Activated T-helper 2 cell treated with anti-CD3 and anti-CD28 coated beads, Interferon-gamma antibody, Interleukin-2, Interleukin-4, amounts not matched to agents 10 μg/mL and 5 μg/mL and 100 μg/mL, durations not matched to agents 14 hours and 24 hours and 36 hours (primary cell): ENCODE results near the gene DUT. TPM values are rescaled to one million over a fixed set of nuclear protein-coding genes. Genes with fewer than 3 reads are reported as not detected.
"Not testable (repeated sequence)": the region's sequence is repeated elsewhere in the genome, so short reads cannot be mapped to it uniquely, and the experiment has no call there.

Experiments
- DNase-seq: peaks from one replicate; pipeline ENCODE4 v3.0.0; 2021; ENCODE audit warnings: low spot score
- H3K27ac Mint-ChIP-seq: one replicate; pipeline ENCODE4 v1.8.0; 2021; ENCODE audit warnings: mixed read lengths
- H3K27me3 Mint-ChIP-seq: one replicate; pipeline ENCODE4 v1.8.0; 2021; ENCODE audit warnings: low read depth, mixed read lengths
- H3K36me3 Mint-ChIP-seq: one replicate; pipeline ENCODE4 v1.8.0; 2021; ENCODE audit warnings: low read depth, mixed read lengths
- H3K4me1 Mint-ChIP-seq: one replicate; pipeline ENCODE4 v1.8.0; 2021; ENCODE audit warnings: low read depth, mixed read lengths
- H3K4me3 Mint-ChIP-seq: one replicate; pipeline ENCODE4 v1.8.0; 2021; ENCODE audit warnings: low read depth, mild to moderate bottlenecking, moderate library complexity, mixed read lengths
- H3K9me3 Mint-ChIP-seq: one replicate; pipeline ENCODE4 v1.8.0; 2021; ENCODE audit warnings: mixed read lengths
- intact Hi-C: fragments of 100-400 bp; cut with micrococcal nuclease; formaldehyde crosslinking; loops from one replicate; pipeline ENCODE4 v1.15.1; 2023
- total RNA-seq: library from RNA; stranded (reverse); gene quantifications from 2 replicates; pipeline ENCODE4 v1.2.3, GENCODE V29; 2022

The DUT gene
- total RNA-seq, 1 donor from 2014 or later = 204 TPM

GRCh38 chr15:48307586-48307985, 23.6 kb upstream of the DUT start:
- no peak for DNase-seq
- H3K4me1 Mint-ChIP-seq = no peaks in the 10 kb centered on the region
- intact Hi-C loops = no loop called here
- no peaks in the 10 kb centered on the region for H3K36me3 Mint-ChIP-seq
- H3K27ac Mint-ChIP-seq = no peak overlapping the region
- no peaks in the 10 kb centered on the region for H3K9me3 Mint-ChIP-seq
- no peak overlapping the region for H3K4me3 Mint-ChIP-seq
- peaks cover 14% of the 10 kb centered on the region for H3K27me3 Mint-ChIP-seq

DNA sequence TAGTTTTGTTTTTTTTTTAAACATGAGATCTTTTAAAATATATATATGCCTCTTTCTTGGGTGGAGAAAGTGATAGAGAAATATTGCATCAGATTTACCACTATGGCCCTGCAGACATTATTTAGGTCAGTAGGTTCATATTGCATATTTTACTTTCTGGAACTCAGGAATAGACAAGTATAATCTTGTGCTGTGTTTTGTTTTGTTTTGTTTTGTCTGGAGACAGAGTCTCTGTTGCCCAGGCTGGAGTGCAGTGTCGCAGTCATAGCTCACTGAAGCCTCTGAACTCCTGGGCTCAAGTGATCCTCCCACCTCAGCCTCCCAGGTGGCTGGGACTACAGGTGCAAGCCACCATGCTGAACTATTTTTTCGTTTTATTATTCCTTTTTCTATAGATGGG, 21.5 kb upstream of the DUT start:
- no peak for DNase-seq
- no peak overlapping the region for H3K4me3 Mint-ChIP-seq
- intact Hi-C loops = no loop called here
- H3K9me3 Mint-ChIP-seq = no peaks in the 10 kb centered on the region
- peaks cover 13% of the 10 kb centered on the region for H3K27me3 Mint-ChIP-seq
- no peak overlapping the region for H3K27ac Mint-ChIP-seq
- no peaks in the 10 kb centered on the region for H3K36me3 Mint-ChIP-seq
- H3K4me1 Mint-ChIP-seq = no peaks in the 10 kb centered on the region

DNA sequence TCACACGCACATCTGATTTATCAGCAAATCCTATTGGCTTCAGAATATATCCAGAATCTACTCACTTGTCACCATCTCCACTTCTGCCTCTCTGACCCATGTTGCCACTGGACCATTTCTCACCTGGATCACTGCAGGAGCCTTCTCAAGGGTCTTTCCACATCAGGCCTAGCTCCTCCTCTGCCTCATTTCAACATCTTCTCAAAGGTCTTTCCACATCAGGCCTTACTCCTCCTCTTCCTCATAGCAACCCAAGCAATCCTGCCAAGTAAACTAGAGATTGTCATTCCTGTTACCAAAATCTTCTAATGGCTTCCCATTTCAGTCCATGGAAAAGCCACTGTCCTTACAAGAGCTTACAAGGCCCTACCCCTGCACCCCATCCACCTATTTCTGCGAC, 18.0 kb upstream of the DUT start:
- no peaks in the 10 kb centered on the region for H3K9me3 Mint-ChIP-seq
- intact Hi-C loops = no loop called here
- H3K4me1 Mint-ChIP-seq = no peaks in the 10 kb centered on the region
- no peak for DNase-seq
- no peak overlapping the region for H3K4me3 Mint-ChIP-seq
- peaks cover 2% of the 10 kb centered on the region for H3K27me3 Mint-ChIP-seq
- H3K36me3 Mint-ChIP-seq = no peaks in the 10 kb centered on the region
- no peak overlapping the region for H3K27ac Mint-ChIP-seq

- Mint-ChIP-seq H3K27me3 (no peaks in the 10 kb centered on the region), H3K4me3 (no peak overlapping the region), H3K9me3 (no peaks in the 10 kb centered on the region), H3K4me1 (no peaks in the 10 kb centered on the region), H3K36me3 (no peaks in the 10 kb centered on the region), H3K27ac (no peak overlapping the region)
- no peak for DNase-seq
- intact Hi-C loops = no loop called here
Measured at GRCh38 chr15:48315041-48315440, 16.2 kb upstream of the DUT start.

DNA sequence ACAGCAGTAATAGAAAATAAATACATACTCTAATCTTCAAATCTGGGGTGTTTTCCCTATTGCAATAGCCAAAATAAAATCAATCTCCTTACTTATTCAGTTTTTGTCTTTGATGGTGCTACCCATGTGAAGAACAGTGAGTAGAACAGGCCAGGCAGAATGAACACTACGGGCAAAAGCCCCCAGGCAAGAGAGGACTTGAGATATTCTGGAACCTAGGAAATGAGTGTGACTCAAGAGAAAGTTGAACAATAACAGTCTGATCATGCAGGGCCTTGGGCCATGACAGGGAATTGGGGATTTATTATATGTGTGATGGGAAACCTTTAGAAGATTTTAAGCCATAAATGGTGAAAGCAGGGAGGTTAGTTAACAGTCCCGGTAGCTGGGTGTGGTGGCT, 14.0 kb upstream of the DUT start:
- H3K27me3 Mint-ChIP-seq = no peaks in the 10 kb centered on the region
- no peak overlapping the region for H3K27ac Mint-ChIP-seq
- no peaks in the 10 kb centered on the region for H3K36me3 Mint-ChIP-seq
- no peak overlapping the region for H3K4me3 Mint-ChIP-seq
- no peak for DNase-seq
- H3K4me1 Mint-ChIP-seq = no peaks in the 10 kb centered on the region
- no peaks in the 10 kb centered on the region for H3K9me3 Mint-ChIP-seq
- intact Hi-C loops = no loop called here

DNA sequence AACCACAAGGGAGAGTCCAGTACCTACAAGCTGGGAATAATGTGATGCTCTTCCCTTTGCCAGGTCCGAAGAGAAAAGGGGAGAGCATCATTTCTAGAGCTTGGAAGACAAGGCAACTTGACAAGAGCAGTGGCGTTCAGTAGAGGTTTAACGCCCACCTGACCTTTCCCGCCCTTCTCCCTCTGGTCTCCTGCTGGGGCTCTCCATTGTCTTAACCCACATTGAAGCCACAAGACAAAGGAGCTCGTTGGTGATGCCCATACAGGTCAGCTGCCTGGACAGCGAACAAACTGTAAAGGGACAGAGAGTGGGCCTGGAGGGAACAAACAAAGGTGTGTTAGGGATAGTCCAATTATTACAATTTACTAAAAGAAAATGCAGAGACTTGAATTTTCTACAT, 13.1 kb upstream of the DUT start:
- Mint-ChIP-seq H3K4me1 (no peaks in the 10 kb centered on the region), H3K36me3 (no peaks in the 10 kb centered on the region), H3K4me3 (no peak overlapping the region), H3K27ac (no peak overlapping the region), H3K27me3 (no peaks in the 10 kb centered on the region), H3K9me3 (no peaks in the 10 kb centered on the region)
- intact Hi-C loops = no loop called here
- DNase-seq = no peak

DNA sequence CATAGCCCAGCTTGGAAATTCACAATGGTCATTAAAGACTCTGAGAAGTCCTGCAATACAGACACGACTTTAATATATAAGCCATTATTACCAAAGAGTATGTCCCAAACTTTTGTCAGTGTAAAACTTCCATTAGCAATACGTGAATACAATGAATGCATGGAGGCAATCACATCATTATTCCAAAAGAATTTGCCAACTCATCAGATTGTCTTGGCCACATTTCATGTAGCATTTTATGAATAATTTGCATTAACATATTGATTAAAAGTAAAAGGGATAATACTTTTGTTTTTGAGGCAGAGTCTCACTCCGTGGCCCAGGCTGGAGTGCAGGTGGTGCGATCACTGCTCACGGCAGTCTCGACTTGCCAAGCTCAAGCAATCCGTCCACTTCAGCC, 7.9 kb upstream of the DUT start:
- no peak for DNase-seq
- no peaks in the 10 kb centered on the region for H3K27me3 Mint-ChIP-seq
- H3K4me3 Mint-ChIP-seq = no peak overlapping the region
- no peaks in the 10 kb centered on the region for H3K9me3 Mint-ChIP-seq
- intact Hi-C loops = no loop called here
- no peak overlapping the region for H3K27ac Mint-ChIP-seq
- H3K4me1 Mint-ChIP-seq = peaks cover 2% of the 10 kb centered on the region
- H3K36me3 Mint-ChIP-seq = peaks cover 6% of the 10 kb centered on the region

GRCh38 chr15:48324949-48325348, 6.3 kb upstream of the DUT start:
- H3K27ac Mint-ChIP-seq = no peak overlapping the region

GRCh38 chr15:48325400-48325799, 5.8 kb upstream of the DUT start:
- no peaks in the 10 kb centered on the region for H3K27me3 Mint-ChIP-seq
- no peak overlapping the region for H3K4me3 Mint-ChIP-seq
- H3K9me3 Mint-ChIP-seq = no peaks in the 10 kb centered on the region
- intact Hi-C loops = no loop called here
- no peak for DNase-seq
- H3K27ac Mint-ChIP-seq = no peak overlapping the region
- H3K36me3 Mint-ChIP-seq = peaks cover 12% of the 10 kb centered on the region
- peaks cover 8% of the 10 kb centered on the region for H3K4me1 Mint-ChIP-seq

More at GRCh38 chr15:48324949-48325348, 6.3 kb upstream of the DUT start:
- H3K27me3 Mint-ChIP-seq = no peaks in the 10 kb centered on the region
- intact Hi-C loops = no loop called here
- H3K9me3 Mint-ChIP-seq = no peaks in the 10 kb centered on the region
- no peak overlapping the region for H3K4me3 Mint-ChIP-seq
- no peak for DNase-seq
- H3K4me1 Mint-ChIP-seq = peaks cover 4% of the 10 kb centered on the region
- peaks cover 7% of the 10 kb centered on the region for H3K36me3 Mint-ChIP-seq

DNA sequence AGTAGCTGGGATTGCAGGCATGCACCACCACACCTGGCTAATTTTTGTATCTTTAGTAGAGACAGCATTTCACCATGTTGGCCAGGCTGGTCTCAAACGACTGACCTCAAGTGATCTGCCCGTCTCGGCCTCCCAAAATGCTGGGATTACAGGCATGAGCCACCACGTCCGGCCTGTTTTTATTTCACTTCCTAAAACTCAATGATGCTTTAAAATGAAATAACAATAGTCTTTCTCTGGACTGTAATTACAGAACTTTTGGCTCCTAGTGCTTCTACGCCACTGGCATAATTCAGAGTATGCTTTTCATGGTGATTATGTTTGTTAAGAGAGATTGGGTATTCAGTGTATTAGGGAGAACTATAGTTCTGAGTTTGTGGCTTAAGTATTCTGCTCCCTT, 5.0 kb upstream of the DUT start:
- H3K9me3 Mint-ChIP-seq, intact Hi-C loops, H3K4me1 Mint-ChIP-seq, H3K4me3 Mint-ChIP-seq, H3K27me3 Mint-ChIP-seq, H3K27ac Mint-ChIP-seq, DNase-seq: not testable (repeated sequence)
- peaks cover 12% of the 10 kb centered on the region for H3K36me3 Mint-ChIP-seq

DNA sequence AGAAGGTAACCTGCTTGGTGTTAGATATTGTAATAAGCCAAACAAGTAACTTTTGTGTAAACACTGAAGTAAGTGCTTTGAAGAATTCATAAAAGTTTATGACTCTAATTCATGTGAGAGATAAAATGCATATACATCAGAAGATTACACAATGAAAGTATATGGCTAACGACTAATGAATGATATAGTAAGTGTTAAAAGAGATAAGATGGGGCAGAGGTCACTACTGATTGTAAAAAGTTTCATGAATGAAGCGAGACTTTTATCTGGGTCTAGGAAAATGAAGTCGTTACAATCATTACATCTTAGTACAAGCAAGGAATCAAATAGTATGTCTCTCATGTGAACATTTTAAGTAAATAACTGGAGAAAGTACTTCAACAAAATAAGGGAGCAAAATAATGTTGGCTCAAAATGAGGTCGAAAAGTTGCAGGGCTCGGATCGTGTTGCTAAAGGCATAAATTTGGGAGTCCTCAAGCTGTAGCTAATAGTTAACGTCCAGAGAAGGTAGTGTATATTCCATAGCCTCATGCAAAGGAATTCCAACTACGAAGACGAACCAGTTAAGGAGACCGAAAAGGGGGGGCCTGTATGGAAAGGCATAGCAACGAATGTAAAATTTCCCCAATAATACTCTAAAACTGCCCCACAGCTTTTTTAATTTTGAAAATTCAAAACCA, 984 bp upstream of the DUT start:
- Mint-ChIP-seq H3K36me3 (peaks cover 39% of the 10 kb centered on the region), H3K27ac (peak overlapping the region; percentile 99), H3K4me3 (peak overlapping the region; percentile 99), H3K9me3 (no peaks in the 10 kb centered on the region), H3K27me3 (no peaks in the 10 kb centered on the region), H3K4me1 (peaks cover 31% of the 10 kb centered on the region)
- intact Hi-C loops = loop anchor here (5.0 to 10.0 kb wide), 4 partner anchors 153 to 1292 kb away; partner anchors contain the start of genes CEP152, COPS2, DTWD1 and FAM227B
- DNase-seq = no peak

GRCh38 chr15:48331796-48332641, 790 bp downstream of the DUT start:
- Mint-ChIP-seq H3K4me3 (peak overlapping the region; percentile 99), H3K4me1 (peaks cover 41% of the 10 kb centered on the region), H3K9me3 (no peaks in the 10 kb centered on the region), H3K27ac (peak overlapping the region; percentile 99), H3K36me3 (peaks cover 51% of the 10 kb centered on the region), H3K27me3 (no peaks in the 10 kb centered on the region)
- intact Hi-C loops = loop anchor here (5.0 to 10.0 kb wide), 4 partner anchors 155 to 1290 kb away; partner anchors contain the start of genes CEP152, COPS2, DTWD1 and FAM227B
- peak; percentile 71 for DNase-seq

GRCh38 chr15:48332642-48333034, 1.4 kb downstream of the DUT start:
- Mint-ChIP-seq H3K9me3 (no peaks in the 10 kb centered on the region), H3K27ac (peak overlapping the region; percentile 76), H3K4me1 (peaks cover 41% of the 10 kb centered on the region), H3K27me3 (no peaks in the 10 kb centered on the region), H3K36me3 (peaks cover 54% of the 10 kb centered on the region), H3K4me3 (peak overlapping the region; percentile 99)
- intact Hi-C loops = loop anchor here (5.0 to 10.0 kb wide), 4 partner anchors 155 to 1290 kb away; partner anchors contain the start of genes CEP152, COPS2, DTWD1 and FAM227B
- DNase-seq = peak; percentile 18
